GM03348 (cell line): ENCODE results near the gene PHF5A.
A peak's percentile ranks its signal among the peaks of the same experiment; 100 is the strongest.
"Not testable (repeated sequence)": the region's sequence is repeated elsewhere in the genome, so short reads cannot be mapped to it uniquely, and the experiment has no call there.

Experiments used
- DNase-seq: peaks from one replicate; pipeline ENCODE4 v3.0.0; 2012; ENCODE audit warnings: low spot score

PHF5A gene

GRCh38 chr22:41446639-41447434 is 21.7 kb downstream of the PHF5A start, which contains the start of gene TOB2:
TSS of gene TOB2 (minus strand) at chr22:41446801. CDS start at chr22:41437345, 9,456 bp downstream.
- peak; percentile 96 for DNase-seq

GRCh38 chr22:41446057-41446501 is 22.4 kb downstream of the PHF5A start:
- DNase-seq: peak; percentile 28

- peak; percentile 22 for DNase-seq
These were observed 23.1 kb downstream of the PHF5A start for GRCh38 chr22:41445129-41446056.

DNA sequence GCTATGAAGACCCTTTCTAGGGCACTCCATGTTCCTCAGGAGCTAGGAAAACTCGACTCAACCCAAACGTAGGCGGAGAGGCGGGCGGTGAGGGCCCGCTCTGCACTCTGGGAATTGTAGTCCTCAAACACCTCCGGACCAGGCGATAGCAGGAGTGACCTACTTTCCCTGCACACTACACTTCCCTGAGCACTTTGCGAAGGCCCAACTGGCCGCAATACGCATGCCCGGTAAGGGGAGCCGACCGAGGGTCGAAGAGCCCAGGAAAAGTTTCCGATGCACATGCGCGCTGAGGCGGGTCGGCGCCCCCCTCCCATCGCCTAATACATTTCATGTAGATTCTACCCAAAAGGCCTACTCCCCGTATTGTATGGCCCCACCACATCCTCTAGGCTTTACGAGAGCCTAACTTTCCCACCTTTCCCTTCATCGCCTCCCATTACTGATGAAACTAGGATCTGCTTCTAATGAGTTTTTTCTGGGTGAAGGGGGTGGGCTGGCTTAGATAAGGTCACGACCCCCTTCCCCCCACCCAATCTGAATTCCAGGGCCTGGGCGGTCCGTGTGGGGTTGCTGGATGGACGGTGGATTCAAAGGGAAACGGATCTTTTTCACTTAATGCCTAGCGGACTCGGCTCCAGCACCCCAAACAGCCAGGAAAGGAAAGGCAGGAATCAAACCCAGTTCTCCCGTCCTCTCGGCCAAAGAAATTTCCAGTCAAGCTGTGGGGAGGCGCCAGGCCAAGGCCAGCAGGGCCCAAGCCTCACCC is 23.9 kb downstream of the PHF5A start:
- peak; percentile 92 for DNase-seq

- no peak for DNase-seq
These were observed 26.2 kb downstream of the PHF5A start for GRCh38 chr22:41442240-41442792.

- not testable (repeated sequence) for DNase-seq
These were observed 28.0 kb downstream of the PHF5A start for GRCh38 chr22:41440511-41440910.

DNA sequence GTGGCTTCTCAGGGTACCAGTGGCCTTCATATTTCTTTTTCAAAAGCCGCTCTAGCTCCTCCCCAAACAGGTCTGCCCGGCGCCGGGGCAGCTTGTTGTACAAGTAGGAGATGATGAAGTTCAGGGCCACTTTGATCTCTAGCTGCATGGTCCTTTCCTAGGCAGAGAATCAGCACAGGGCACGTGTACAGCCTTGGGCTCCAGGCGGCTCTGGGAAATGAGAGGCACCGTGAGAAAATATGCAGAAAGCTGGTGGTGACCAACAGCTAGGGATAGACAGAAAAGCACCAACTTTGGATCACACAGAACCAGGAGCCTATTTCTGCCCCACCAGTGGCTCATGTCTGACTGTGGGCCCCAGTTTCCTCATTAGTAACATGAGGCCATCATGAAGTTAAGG is 31.3 kb downstream of the PHF5A start:
- no peak for DNase-seq

DNA sequence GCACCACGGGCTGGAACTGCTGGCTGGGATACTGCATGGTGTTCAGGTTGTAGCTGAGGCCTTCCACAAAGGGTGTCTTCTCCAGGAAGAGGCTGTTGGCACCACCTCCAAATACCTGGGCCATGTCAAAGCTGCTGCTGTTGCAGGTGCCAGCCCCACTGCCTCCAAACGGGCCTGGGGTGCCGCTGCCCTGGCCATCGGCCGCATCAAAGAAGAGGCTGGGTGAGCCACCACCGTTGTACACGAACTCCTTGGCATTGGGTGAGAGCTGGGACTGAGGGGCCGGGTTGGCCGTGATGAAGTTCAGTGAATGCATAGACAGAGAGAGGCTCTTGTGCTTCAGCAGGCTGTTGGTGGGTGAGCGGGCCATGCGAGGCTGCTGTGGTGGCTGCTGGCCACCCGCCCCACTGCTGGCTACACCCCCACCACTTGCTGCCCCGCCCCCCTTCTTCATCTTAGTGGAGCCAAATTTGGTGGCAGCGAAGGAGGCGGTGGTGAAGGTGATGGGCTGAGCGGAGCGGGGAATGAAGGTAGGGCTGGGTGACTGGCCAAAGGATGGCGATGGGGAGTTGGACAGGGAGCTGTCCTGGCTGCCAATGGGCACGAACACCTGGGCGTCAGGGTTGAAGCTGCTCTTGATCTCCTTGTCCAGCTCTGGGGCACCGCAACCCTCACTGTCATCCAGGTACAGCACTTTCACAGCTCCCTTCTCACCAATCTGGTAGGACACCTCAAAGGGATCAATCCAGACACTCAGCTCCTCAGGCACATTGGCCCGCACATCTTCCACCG is 32.0 kb downstream of the PHF5A start:
- DNase-seq: no peak

DNA sequence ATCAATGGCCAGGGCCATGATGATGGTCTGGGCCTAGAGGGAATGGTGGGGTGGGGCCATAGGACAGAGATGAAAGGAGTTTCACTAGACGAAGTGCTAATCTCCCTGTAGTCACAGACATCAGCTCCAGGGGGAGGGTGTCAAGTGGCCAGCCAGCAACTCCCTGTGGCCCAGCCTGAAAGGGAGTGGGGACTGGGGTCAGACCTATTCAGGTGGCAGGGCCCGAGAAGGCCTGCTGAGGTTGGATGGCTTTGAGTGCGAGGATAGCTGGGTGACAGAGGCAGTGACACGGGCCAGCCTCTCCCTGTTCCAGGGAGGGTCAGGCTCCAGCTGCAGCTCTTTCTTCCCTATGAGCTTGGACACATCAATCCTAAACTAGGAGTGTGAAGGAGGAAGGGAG is 32.9 kb downstream of the PHF5A start:
- no peak for DNase-seq

- not testable (repeated sequence) for DNase-seq
These were observed 34.0 kb downstream of the PHF5A start for GRCh38 chr22:41434361-41435003.

DNA sequence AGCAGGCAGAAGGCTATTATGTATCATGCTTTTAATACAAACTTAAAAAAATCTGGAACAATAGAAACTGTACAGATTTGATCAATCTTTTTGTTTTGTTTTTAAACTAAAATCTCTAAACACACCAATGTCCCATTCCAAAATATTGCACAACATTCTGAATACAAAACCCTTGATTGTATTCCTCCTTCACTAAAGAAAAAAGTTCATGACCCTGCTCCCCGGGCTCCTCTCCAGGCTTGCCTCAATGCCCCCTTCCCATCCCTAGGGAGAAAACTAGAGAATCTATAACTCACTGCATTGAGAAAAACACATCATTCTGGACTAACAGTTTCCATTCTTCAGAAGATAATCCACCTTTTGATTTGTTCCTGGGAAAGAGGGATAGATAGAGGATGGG is 35.0 kb downstream of the PHF5A start:
- not testable (repeated sequence) for DNase-seq

- no peak for DNase-seq
These were observed 36.8 kb downstream of the PHF5A start for GRCh38 chr22:41431656-41432055.

DNA sequence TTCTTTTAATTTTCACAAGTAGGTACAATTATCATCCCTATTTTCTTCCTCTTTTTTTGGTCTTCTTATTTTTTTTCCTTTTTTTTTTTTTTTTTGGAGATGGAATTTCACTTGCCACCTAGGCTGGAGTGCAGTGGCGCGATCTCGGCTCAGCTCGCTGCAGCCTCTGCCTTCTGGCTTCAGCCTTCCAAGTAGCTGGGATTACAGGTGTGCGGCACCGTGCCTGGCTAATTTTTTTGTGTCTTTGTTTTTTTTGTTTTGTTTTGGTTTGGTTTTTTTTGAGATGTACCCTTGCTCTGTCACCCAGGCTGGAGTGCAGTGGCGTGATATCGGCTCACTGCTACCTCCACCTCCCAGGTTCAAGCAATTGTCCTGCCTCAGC is 38.5 kb downstream of the PHF5A start:
- no peak for DNase-seq

DNA sequence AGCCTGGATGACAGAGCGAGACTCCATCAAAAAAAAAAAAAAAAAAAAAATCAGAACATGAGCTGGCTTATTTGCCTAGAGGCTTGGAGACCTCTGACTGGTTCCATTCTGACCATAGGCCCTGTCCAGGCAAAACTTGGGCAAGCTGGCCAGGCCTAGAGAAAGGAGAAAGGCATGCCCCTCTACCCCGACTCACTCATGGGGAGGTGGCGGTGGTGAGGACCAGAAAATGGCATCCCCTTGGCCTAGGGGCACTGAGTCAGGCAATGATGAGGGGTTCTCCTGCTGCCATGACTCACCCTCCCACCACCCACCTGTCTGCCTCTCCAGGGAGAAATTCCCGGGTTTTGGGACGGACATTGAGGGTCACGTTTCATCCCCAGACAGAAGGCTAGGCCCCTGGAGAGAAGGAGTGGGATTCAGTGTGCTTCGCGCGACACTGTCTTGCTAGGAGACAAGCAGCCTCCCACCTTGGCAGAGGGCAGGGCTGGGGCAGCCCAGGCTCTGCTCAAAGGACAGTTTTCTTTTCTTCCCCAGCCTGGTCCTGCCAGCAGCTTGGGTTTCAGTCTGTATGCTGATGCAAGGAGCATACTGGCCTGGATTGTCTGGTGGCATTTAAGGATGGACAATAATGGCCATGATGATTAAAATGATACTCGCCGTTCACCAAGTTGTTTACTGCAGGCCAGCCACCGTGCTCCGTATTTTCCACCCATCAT is 39.1 kb downstream of the PHF5A start:
- DNase-seq: no peak

DNA sequence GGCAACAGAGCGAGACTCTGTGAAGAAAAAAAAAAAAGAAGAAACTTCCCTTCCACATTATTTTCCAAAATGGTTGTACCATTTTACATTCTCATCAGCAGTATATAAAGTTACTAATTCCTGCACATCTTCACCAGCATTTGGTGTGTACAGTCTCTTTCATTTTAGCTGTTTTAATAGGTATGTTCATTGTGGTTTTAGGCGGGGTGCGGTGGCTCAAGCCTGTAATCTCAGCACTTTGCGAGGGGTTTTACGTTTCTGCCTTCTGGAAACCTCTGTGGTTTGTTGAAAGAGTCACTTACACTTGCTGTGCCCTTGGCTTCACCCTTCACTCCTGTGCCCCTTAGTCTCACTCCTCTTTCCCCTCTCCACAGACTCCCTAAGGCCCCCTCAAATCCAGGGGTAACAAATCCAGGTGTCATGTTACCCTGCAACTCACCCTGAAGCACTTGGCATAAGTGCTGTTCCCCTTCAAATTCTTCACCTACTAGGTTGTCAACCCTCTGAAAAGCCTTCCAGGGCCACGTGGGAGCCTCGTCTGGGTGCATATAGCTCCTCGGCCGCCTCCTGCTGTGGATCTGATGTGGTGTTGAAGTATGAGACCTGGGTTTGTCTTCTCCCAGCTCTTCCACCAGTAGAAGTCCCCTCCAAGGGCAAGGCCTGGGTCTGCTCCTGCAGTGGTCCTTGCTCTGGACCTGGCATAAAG is 42.7 kb downstream of the PHF5A start:
- DNase-seq: no peak

- DNase-seq: no peak
These were observed 49.8 kb downstream of the PHF5A start for GRCh38 chr22:41418717-41419116.

GRCh38 chr22:41417622-41418390 is 50.7 kb downstream of the PHF5A start:
- DNase-seq: no peak

GRCh38 chr22:41415554-41415953 is 52.9 kb downstream of the PHF5A start:
- no peak for DNase-seq
